ENCODE results near the gene ARHGEF17. TPM values are rescaled to one million over a fixed set of nuclear protein-coding genes. Genes with fewer than 3 reads are reported as not detected.

Gene ARHGEF17
- total RNA-seq, 2 donors from 2014 or later = 8.6 to 13.4 TPM

GRCh38 chr11:73405146-73405510, 97.1 kb downstream of the ARHGEF17 start:
- no peaks in the 10 kb centered on the region for H3K27me3 ChIP-seq
- no peaks in the 10 kb centered on the region for H3K36me3 ChIP-seq
- no peak for DNase-seq
- TF ChIP-seq CTCF (IDR thresholded peaks at IDR 0.05) = no peak
- H3K4me1 ChIP-seq = no peaks in the 10 kb centered on the region
- no peaks in the 10 kb centered on the region for H3K9me3 ChIP-seq
- intact Hi-C loops (cut with DNase I) = no loop called here
- H3K9ac ChIP-seq (ENCODE audit: low read depth in 2 of 2, low read length in 2 of 2) = no peak overlapping the region
- no peak overlapping the region for H3K4me3 ChIP-seq
- H3K27ac ChIP-seq = no peak overlapping the region

- DNase-seq = no peak
- no peak for TF ChIP-seq CTCF (IDR thresholded peaks at IDR 0.05)
- no peak overlapping the region for H3K27ac ChIP-seq
- intact Hi-C loops (cut with DNase I) = no loop called here
- H3K36me3 ChIP-seq = no peaks in the 10 kb centered on the region
- no peak overlapping the region for H3K4me3 ChIP-seq
- H3K27me3 ChIP-seq = no peaks in the 10 kb centered on the region
- no peaks in the 10 kb centered on the region for H3K9me3 ChIP-seq
- H3K9ac ChIP-seq (ENCODE audit: low read depth in 2 of 2, low read length in 2 of 2) = no peak overlapping the region
- no peaks in the 10 kb centered on the region for H3K4me1 ChIP-seq
Measured at GRCh38 chr11:73406131-73406530, 98.1 kb downstream of the ARHGEF17 start.

- H3K9ac ChIP-seq (ENCODE audit: low read depth in 2 of 2, low read length in 2 of 2) = no peak overlapping the region
- no peak overlapping the region for H3K4me3 ChIP-seq
- DNase-seq = no peak
- no peak for TF ChIP-seq CTCF (IDR thresholded peaks at IDR 0.05)
- intact Hi-C loops (cut with DNase I) = no loop called here
- no peaks in the 10 kb centered on the region for H3K4me1 ChIP-seq
- no peak overlapping the region for H3K27ac ChIP-seq
- no peaks in the 10 kb centered on the region for H3K9me3 ChIP-seq
- no peaks in the 10 kb centered on the region for H3K36me3 ChIP-seq
- no peaks in the 10 kb centered on the region for H3K27me3 ChIP-seq
Measured at GRCh38 chr11:73406619-73407018, 98.5 kb downstream of the ARHGEF17 start.

- no peak overlapping the region for H3K9ac ChIP-seq (ENCODE audit: low read depth in 2 of 2, low read length in 2 of 2)
- no peaks in the 10 kb centered on the region for H3K36me3 ChIP-seq
- H3K4me3 ChIP-seq = no peak overlapping the region
- H3K9me3 ChIP-seq = no peaks in the 10 kb centered on the region
- no peak for TF ChIP-seq CTCF (IDR thresholded peaks at IDR 0.05)
- DNase-seq = no peak
- no peaks in the 10 kb centered on the region for H3K27me3 ChIP-seq
- intact Hi-C loops (cut with DNase I) = no loop called here
- H3K4me1 ChIP-seq = no peaks in the 10 kb centered on the region
- no peak overlapping the region for H3K27ac ChIP-seq
Measured at GRCh38 chr11:73409431-73409830, 101.4 kb downstream of the ARHGEF17 start.

- Histone ChIP-seq H3K4me3 (no peak overlapping the region), H3K4me1 (no peaks in the 10 kb centered on the region), H3K9me3 (no peaks in the 10 kb centered on the region), H3K27ac (no peak overlapping the region), H3K27me3 (no peaks in the 10 kb centered on the region), H3K36me3 (no peaks in the 10 kb centered on the region), H3K9ac (ENCODE audit: low read depth in 2 of 2, low read length in 2 of 2) (no peak overlapping the region)
- TF ChIP-seq CTCF (IDR thresholded peaks at IDR 0.05) = no peak
- intact Hi-C loops (cut with DNase I) = no loop called here
- no peak for DNase-seq
Measured at GRCh38 chr11:73410627-73411026, 102.6 kb downstream of the ARHGEF17 start.

GRCh38 chr11:73411031-73411430, 103.0 kb downstream of the ARHGEF17 start:
- H3K27me3 ChIP-seq = no peaks in the 10 kb centered on the region
- H3K27ac ChIP-seq = no peak overlapping the region
- no peak overlapping the region for H3K9ac ChIP-seq (ENCODE audit: low read depth in 2 of 2, low read length in 2 of 2)
- intact Hi-C loops (cut with DNase I) = no loop called here
- DNase-seq = no peak
- H3K4me1 ChIP-seq = no peaks in the 10 kb centered on the region
- no peak overlapping the region for H3K4me3 ChIP-seq
- H3K9me3 ChIP-seq = no peaks in the 10 kb centered on the region
- TF ChIP-seq CTCF (IDR thresholded peaks at IDR 0.05) = no peak
- no peaks in the 10 kb centered on the region for H3K36me3 ChIP-seq
